Transverse colon (tissue), 4 donors: ENCODE results near the gene BUD13. TPM values are rescaled to one million over a fixed set of nuclear protein-coding genes. Genes with fewer than 3 reads are reported as not detected.

Experiments
- DNase-seq: peaks from one replicate; pipeline ENCODE4 v3.0.0-alpha.2; 2019
- H3K27ac ChIP-seq, 4 donors: fragments of 200-600 bp; sonication (generic); 2 replicates each; pipeline ENCODE4 v1.5.1; 2016 to 2018; ENCODE audit warnings: inconsistent platforms in 4 of 4
- H3K27me3 ChIP-seq: fragments of 200-600 bp; sonication (generic); 2 replicates; pipeline ENCODE4 v1.5.1; 2017; ENCODE audit warnings: inconsistent platforms
- H3K36me3 ChIP-seq, 4 donors: fragments of 200-600 bp; sonication (generic); 2 replicates each; pipeline ENCODE4 v1.5.1; 2017 to 2019; ENCODE audit warnings: inconsistent platforms in 4 of 4
- H3K4me1 ChIP-seq, 4 donors: fragments of 200-600 bp; sonication (generic); 2 replicates each; pipeline ENCODE4 v1.5.1; 2017 to 2020; ENCODE audit warnings: inconsistent platforms in 4 of 4
- H3K4me3 ChIP-seq, 4 donors: fragments of 200-600 bp; sonication (generic); 1 replicate in 1 of 4; 2 replicates in 3 of 4; pipeline versions ENCODE4 v1.5.1 to v1.6.1; 2017 to 2019; ENCODE audit warnings: inconsistent platforms in 4 of 4
- H3K9me3 ChIP-seq, 2 donors: fragments of 200-600 bp; sonication (generic); 2 replicates each; pipeline ENCODE4 v1.5.1; 2017 to 2019; ENCODE audit warnings: inconsistent platforms in 2 of 2
- EP300 ChIP-seq: sonication (generic); formaldehyde crosslinking; IDR thresholded peaks from one replicate; pipeline ENCODE4 v1.6.1; 2017; ENCODE audit warnings: antibody characterized with exemption, low read depth
- POLR2A ChIP-seq: fragments of 450-650 bp; IDR thresholded peaks from one replicate; pipeline ENCODE4 v1.6.1; 2016; ENCODE audit warnings: antibody characterized with exemption, mild to moderate bottlenecking, moderate library complexity
- POLR2AphosphoS5 ChIP-seq, 3 donors: sonication (generic); formaldehyde crosslinking; IDR thresholded peaks; one replicate each; pipeline ENCODE4 v1.6.1; 2016; ENCODE audit warnings: antibody characterized with exemption in 3 of 3
- WGBS, 2 donors: methylation state at CpG; one replicate each; pipeline ENCODE4 v1.1.5; 2018; ENCODE audit warnings: low coverage in 1 of 2; 5-methylcytosine and 5-hydroxymethylcytosine counted together
- in situ Hi-C, 4 donors: fragments of 200-750 bp; cut with MboI; loops; one replicate each; pipeline versions ENCODE4 v1.15.0 to v1.15.1; 2017; ENCODE audit warnings: low sequenced_read_pairs in 3 of 4, low pct_ligation_motif_present in 1 of 4, low pct_unique_long_range_greater_than_20kb in 1 of 4
- intact Hi-C: fragments of 100-400 bp; cut with DNase I; formaldehyde crosslinking; loops from one replicate; pipeline ENCODE4 v1.15.1; 2023; ENCODE audit warnings: low total_unique reads
- total RNA-seq, 4 donors: library from RNA; depleted of rRNA; stranded (reverse); fragments of >200 nt; gene quantifications; one replicate each; pipeline ENCODE4 v1.1.0, GENCODE V29; 2016
- TF ChIP-seq, protein P1 (sequence below), 5 experiments: fragments of 200-600 bp in 3 of 5; fragments of 450-650 bp in 2 of 5; sonication (generic) in 3 of 5; IDR thresholded peaks; 1 replicate in 2 of 5; 2 replicates in 3 of 5; pipeline ENCODE4 v1.5.1; 2016 to 2017; ENCODE audit warnings: antibody characterized with exemption in 5 of 5, inconsistent platforms in 3 of 5, mild to moderate bottlenecking in 2 of 5, moderate library complexity in 1 of 5

BUD13 gene
- total RNA-seq, 4 donors from 2014 or later, result 6.7 to 21.9 (median 14.0) TPM

- Histone ChIP-seq H3K4me1 (peaks cover 5 to 16% (median 11%) of the 10 kb centered on the region in 4 donors), H3K27me3 (no peaks in the 10 kb centered on the region), H3K4me3 (no peak overlapping the region), H3K9me3 (no peaks in the 10 kb centered on the region), H3K27ac (no peak overlapping the region), H3K36me3 (peaks cover 0 to 34% (median 18%) of the 10 kb centered on the region in 4 donors)
- intact Hi-C loops, result no loop called here
- TF ChIP-seq POLR2A, result no peak
- no peak for TF ChIP-seq EP300
- TF ChIP-seq POLR2AphosphoS5 (IDR thresholded peaks at IDR 0.05), result no peak
- TF ChIP-seq, protein P1, sequence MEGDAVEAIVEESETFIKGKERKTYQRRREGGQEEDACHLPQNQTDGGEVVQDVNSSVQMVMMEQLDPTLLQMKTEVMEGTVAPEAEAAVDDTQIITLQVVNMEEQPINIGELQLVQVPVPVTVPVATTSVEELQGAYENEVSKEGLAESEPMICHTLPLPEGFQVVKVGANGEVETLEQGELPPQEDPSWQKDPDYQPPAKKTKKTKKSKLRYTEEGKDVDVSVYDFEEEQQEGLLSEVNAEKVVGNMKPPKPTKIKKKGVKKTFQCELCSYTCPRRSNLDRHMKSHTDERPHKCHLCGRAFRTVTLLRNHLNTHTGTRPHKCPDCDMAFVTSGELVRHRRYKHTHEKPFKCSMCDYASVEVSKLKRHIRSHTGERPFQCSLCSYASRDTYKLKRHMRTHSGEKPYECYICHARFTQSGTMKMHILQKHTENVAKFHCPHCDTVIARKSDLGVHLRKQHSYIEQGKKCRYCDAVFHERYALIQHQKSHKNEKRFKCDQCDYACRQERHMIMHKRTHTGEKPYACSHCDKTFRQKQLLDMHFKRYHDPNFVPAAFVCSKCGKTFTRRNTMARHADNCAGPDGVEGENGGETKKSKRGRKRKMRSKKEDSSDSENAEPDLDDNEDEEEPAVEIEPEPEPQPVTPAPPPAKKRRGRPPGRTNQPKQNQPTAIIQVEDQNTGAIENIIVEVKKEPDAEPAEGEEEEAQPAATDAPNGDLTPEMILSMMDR (IDR thresholded peaks at IDR 0.05), result no peak
- in situ Hi-C loops, result loop anchor here in 2 of 4 donors (25.0 kb wide), 1 partner anchor 336 kb away; no protein-coding TSS in a partner anchor
- DNase-seq, result no peak
Measured at GRCh38 chr11:116776522-116776984, 3.8 kb upstream of the BUD13 start.

GRCh38 chr11:116775975-116776374, 3.2 kb upstream of the BUD13 start:
- Histone ChIP-seq H3K27ac (no peak overlapping the region), H3K4me3 (no peak overlapping the region), H3K36me3 (peaks cover 0 to 32% (median 15%) of the 10 kb centered on the region in 4 donors), H3K4me1 (peaks cover 11 to 22% (median 16%) of the 10 kb centered on the region in 4 donors), H3K27me3 (no peaks in the 10 kb centered on the region), H3K9me3 (no peaks in the 10 kb centered on the region)
- TF ChIP-seq POLR2A (no peak), POLR2AphosphoS5 (IDR thresholded peaks at IDR 0.05) (no peak), EP300 (no peak)
- TF ChIP-seq, protein P1 (IDR thresholded peaks at IDR 0.05), result no peak
- intact Hi-C loops (no loop called here), in situ Hi-C loops (loop anchor here in 2 of 4 donors (25.0 kb wide), 1 partner anchor 336 kb away; no protein-coding TSS in a partner anchor)
- WGBS, 2 donors, result 84 to 94% methylated on average over 2 to 5 of the region's 5 CpGs
- DNase-seq, result no peak

DNA sequence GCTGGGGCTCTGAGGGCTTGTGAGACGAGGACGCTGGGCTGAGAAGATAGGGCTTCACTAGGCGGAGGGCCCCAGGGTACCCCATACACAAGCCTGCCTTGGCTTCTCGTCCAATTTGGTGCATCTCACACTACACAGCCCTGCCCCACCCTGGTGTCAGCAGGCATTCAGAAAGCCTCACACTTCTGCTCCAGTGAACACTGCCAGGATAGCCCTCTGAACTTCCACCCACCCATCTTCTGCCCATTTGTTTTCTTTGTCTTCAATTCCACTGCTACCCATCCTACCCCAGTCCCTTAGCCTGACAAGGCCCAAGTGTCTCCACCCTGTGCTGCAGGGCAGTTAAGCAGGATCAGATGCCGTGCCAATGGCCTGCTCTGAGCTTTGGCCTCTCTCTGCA, 1.9 kb upstream of the BUD13 start:
- H3K27me3 ChIP-seq, result no peaks in the 10 kb centered on the region
- intact Hi-C loops, result no loop called here
- no peak overlapping the region for H3K4me3 ChIP-seq
- peaks cover 13 to 25% (median 20%) of the 10 kb centered on the region in 4 donors for H3K4me1 ChIP-seq
- 82 to 93% methylated on average over 4 to 5 of the region's 5 CpGs for WGBS, 2 donors
- in situ Hi-C loops, result loop anchor here in 2 of 4 donors (25.0 kb wide), 1 partner anchor 338 kb away; no protein-coding TSS in a partner anchor
- peaks cover 0 to 22% (median 9%) of the 10 kb centered on the region in 4 donors for H3K36me3 ChIP-seq
- H3K27ac ChIP-seq, result no peak overlapping the region
- TF ChIP-seq, protein P1 (IDR thresholded peaks at IDR 0.05), result no peak
- TF ChIP-seq POLR2A (no peak), EP300 (no peak), POLR2AphosphoS5 (IDR thresholded peaks at IDR 0.05) (no peak)
- H3K9me3 ChIP-seq, result no peaks in the 10 kb centered on the region
- no peak for DNase-seq

- in situ Hi-C loops (no loop called here), intact Hi-C loops (no loop called here)
- no peaks in the 10 kb centered on the region for H3K27me3 ChIP-seq
- no peak for DNase-seq
- WGBS, 2 donors, result 4 to 7% methylated on average over 13 to 25 of the region's 25 CpGs
- TF ChIP-seq POLR2A (no peak), POLR2AphosphoS5 (IDR thresholded peaks at IDR 0.05) (no peak), EP300 (no peak)
- TF ChIP-seq, protein P1 (IDR thresholded peaks at IDR 0.05), result no peak
- no peaks in the 10 kb centered on the region for H3K9me3 ChIP-seq
- H3K4me1 ChIP-seq, result peaks cover 13 to 25% (median 20%) of the 10 kb centered on the region in 4 donors
- H3K4me3 ChIP-seq, result peak overlapping the region; percentile 71 to 95 (median 84)
- peaks cover 0 to 13% (median 2%) of the 10 kb centered on the region in 4 donors for H3K36me3 ChIP-seq
- H3K27ac ChIP-seq, result peak overlapping the region; percentile 87 to 95 (median 92)
Measured at GRCh38 chr11:116773203-116774097, 663 bp upstream of the BUD13 start.
